GM21529 (cell line): ENCODE results near the gene RAB31.

Experiments used
- ATAC-seq: cut with Tn5 transposase; IDR thresholded peaks from one replicate; pipeline ENCODE4 v1.9.1; 2021; ENCODE audit not compliant: unreplicated experiment

RAB31 gene

GRCh38 chr18:9817286-9817685, 109.2 kb downstream of the RAB31 start:
- ATAC-seq = no peak

DNA sequence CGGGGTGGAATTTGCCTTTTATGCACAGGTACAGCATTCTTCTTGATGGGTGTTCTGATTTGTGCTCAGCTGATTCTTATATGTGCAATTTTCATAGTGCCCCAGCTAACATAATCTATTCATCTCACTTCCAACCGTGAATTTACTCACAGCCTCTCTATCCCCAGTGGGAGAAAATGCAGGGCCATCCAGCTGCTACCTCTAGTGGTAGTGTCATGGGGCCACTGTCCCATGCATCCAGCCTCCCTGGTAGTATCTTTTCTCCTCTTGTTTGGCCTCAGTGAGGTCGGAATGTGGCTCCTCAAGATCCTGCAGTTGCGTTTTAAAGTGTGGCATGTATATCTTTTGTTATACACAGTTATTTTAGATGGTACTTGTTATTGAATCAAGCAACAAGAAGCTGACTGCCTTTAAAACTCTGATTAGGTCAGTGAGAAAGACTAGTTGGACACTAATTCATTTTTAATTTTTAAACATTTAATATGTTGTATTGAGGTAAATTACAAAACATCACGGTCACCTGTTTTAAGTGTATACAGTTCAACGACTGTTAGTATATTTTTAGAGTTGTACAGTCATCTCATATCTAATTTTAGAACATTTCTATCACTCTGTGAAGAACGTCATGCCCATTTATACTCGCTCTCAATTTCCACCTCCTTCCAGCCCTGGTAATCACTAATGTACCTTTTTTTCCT, 109.8 kb downstream of the RAB31 start:
- no peak for ATAC-seq

GRCh38 chr18:9818423-9818734, 110.3 kb downstream of the RAB31 start:
- ATAC-seq = no peak

GRCh38 chr18:9820127-9820526, 112.0 kb downstream of the RAB31 start:
- no peak for ATAC-seq

DNA sequence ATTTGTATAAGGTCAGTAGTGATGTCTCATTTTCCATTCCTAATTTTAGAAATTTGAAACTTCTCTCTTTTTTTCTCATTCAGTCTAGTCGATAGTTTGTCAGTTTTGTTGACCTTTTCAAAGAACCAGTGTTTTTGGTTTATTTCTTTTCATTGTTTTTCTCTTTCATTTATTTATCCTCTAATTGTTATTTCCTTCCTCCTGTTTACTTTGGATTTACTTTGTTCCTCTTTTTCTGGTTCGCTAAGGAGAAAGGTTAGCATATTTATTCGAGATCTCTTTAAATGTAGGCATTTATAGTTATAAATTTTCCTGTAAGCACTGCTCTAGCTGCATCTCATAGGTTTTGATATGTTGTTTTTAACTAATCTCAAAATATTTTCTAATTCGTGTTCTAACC, 112.6 kb downstream of the RAB31 start:
- ATAC-seq = no peak

- ATAC-seq = no peak
Observed at GRCh38 chr18:9822587-9823185, 114.6 kb downstream of the RAB31 start.

DNA sequence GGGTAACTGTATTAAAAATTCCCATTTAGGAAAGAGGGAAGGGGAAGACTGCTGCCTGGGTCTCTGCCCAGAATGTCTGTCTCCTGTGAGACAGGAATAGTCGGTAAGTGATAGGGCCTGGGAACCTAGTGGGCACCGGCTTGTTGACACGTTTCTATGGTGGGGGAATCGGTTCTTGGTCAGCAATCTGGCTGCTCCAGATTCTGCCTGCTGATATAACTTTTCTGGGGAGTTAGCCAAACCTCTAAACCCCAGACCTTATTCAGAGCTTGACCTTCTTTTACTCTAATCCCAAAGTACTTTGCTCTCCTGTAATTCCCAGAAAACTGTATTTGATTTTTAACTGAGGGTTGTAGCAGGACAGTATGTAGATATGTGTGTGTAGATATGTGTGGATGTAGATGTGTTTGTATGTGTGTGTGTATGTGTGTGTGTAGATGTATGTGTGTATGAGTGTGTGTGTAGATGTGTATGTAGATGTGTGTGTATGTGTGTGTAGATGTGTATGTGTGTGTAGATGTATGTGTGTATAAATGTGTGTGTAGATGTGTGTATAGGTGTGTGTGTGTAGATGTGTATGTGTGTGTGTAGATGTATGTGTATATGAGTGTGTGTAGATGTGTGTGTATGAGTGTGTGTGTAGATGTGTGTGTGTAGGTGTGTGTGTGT, 115.8 kb downstream of the RAB31 start:
- ATAC-seq = no peak

DNA sequence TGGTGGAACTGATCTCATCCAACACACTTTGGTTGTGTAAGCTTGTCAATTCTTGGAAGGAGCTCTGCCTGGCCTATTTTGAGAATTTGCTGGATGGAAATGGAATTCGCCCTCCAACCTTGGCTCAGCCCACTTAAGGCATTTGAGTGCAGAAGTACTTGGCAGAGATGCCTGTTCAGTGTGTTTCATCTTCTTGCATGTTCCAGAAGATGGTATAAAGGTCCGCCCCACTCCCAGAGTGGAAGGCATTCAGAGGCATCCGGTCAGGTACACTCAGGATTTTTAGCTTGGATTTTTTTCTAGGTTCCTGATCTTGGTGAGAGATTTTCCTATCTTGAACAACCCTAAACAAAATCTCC, 116.4 kb downstream of the RAB31 start:
- no peak for ATAC-seq

- no peak for ATAC-seq
Observed at GRCh38 chr18:9824952-9825371, 116.9 kb downstream of the RAB31 start.

- ATAC-seq = no peak
Observed at GRCh38 chr18:9825571-9826073, 117.5 kb downstream of the RAB31 start.

DNA sequence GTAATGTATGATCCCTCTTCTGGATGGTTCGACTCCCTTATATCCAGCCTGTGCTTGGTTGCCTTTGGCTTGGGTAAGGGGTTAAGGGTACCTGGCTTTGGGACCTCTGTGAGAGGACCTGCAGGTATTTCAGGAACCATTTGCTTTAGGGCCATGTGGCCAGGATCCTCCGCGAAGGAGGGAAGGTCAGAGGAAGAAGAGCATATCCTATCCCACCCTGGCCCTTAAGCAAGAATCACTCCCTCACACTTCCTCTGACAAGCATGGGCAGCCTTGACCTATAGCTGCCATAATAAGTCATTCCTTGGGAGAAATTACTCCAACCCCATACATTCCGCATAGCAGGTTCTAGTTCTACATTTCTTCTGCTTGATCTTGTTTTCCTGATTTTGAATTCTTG, 118.6 kb downstream of the RAB31 start:
- ATAC-seq = no peak

GRCh38 chr18:9827211-9827792, 119.2 kb downstream of the RAB31 start:
- ATAC-seq = no peak

DNA sequence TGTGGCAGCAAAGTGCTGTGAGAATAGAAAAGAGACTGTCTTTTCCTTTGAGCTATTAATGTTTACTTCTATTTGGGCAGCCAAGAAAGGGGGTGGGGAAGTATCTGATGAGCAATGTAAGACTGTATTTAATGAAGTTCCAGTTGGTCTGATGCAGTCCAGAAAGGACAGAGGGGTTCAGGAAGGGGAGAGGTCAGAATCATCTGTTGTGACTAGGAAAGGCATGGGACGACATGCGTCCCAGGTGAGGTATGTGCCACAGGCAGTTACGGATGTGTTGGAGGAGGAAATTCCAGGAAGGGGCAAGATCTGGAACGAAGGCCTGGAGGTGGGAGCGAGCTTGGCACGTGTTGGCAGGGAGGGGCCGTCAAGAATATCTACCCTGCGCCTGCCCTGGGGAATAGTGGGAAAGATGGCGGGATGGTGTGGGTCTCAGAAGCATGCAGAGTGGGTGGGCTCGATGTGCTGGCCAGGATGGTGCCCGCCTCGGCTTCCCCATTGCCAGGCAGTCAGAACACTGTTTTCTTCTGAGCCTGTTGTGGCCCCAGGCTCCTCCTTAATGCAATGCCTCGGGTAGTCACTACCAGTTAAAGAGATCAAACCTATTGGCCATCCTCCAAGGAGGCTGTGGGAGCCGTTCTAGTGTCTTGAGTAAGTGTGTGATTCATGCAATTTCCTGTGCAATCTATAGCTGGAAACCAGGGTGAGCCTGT, 119.8 kb downstream of the RAB31 start:
- no peak for ATAC-seq

DNA sequence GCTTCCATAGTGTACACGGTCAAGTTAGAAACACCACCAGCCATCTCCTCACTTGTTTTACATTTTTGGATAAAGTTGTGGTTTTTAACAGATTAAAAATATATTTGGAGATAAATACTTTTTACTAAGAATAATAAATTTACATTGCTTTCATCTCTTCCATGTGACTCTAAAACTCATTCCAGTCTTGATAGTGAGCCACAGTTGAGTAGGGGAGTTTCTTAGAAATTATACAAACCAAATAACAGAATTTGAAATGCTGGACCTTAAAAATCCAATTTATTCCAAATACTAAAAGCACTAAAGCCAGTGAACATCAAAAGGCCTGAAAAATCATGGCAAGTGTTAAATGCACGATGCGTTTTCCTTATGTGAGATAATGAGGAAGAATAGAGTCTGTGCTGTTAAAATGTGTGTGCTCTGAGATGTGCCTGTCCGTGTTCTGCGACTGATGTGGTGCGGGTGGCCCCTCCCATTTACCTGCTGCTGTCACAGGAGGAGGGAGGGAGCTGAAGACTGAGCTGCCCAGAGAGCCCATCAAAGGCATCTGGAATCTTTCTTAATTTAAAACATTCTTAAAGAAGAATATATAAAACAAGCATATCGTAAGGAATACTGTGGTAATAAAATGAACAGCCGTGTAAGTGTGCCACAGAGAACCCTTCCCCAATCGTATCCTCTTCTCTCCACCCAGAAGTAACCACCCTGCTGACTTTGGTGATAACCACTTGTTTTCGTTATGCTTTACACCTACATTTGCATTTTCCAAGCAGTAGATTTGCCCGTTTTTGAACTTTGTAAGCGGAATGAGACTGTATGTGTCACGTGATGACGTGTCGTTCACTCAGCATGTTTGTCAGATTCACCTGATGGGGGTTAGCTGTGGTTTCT, 120.7 kb downstream of the RAB31 start:
- no peak for ATAC-seq

GRCh38 chr18:9829397-9829712, 121.3 kb downstream of the RAB31 start:
- no peak for ATAC-seq

DNA sequence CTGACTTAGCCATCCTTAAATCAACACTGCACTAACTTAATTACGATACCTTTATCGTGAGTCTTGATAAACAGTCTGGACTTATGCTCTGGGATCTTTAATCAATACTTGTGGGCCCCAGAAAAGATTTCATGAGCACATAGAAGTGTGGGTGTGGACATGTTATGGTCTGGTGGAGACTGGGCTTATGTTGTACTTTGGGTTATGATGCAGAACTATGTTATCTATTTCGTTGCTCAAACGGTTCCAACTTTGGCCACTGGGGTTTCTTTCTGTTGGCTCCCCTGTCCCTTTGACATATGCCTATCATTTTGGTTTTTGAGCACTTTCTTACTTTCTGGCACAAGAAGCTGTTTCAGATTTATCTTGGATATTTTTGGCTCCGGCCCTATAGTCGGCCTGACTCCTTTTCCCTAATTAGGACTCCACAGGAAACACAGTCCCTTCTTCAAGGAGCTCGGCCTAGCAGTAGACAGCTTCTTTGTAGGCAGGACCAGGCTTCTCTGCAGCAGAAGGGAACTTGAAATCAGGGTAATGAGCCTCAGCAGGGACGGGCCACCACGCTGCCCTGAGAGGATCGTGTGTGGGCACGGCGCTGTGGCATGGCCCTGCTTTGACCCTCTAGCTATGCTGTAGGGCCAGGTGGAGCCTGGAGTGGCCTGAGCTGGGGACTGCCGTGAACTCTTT, 123.1 kb downstream of the RAB31 start:
- no peak for ATAC-seq

- no peak for ATAC-seq
Observed at GRCh38 chr18:9831723-9832199, 123.7 kb downstream of the RAB31 start.

- no peak for ATAC-seq
Observed at GRCh38 chr18:9832871-9833270, 124.8 kb downstream of the RAB31 start.

DNA sequence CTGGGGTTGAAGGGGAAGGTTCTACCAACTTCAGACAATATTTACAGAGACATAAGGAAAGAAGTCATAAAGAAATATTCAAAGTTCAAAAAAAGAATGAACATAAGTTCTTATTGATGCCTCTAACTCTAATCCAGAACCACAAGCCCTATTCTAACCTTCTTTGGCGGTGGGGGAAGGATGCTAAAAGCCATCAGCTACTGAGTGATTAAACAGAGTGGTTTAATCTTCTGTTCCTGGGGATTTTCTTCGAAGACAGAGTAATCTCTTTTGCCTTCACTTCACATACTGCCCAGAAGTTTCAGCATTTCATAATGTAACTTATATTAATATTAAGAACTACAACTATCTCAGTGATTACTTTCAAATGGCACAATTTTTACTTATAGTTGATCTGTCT, 126.5 kb downstream of the RAB31 start:
- no peak for ATAC-seq
